LNCAP (cell line): ENCODE data around the gene SHQ1.

Experiments
- CTCF ChIP-seq: fragments of 450-650 bp; IDR thresholded peaks from 2 replicates; pipeline ENCODE4 v1.5.1; 2017; ENCODE audit warnings: mild to moderate bottlenecking

The SHQ1 gene

GRCh38 chr3:72728329-72728889 is 119.8 kb downstream of the SHQ1 start:
- TF ChIP-seq CTCF: no peak

GRCh38 chr3:72727726-72728125 is 120.5 kb downstream of the SHQ1 start:
- TF ChIP-seq CTCF: no peak

GRCh38 chr3:72727172-72727571 is 121.1 kb downstream of the SHQ1 start:
- TF ChIP-seq CTCF: no peak

- no peak for TF ChIP-seq CTCF
Observed at GRCh38 chr3:72725229-72725628, 123.0 kb downstream of the SHQ1 start.

- TF ChIP-seq CTCF: no peak
Observed at GRCh38 chr3:72724070-72724469, 124.2 kb downstream of the SHQ1 start.

GRCh38 chr3:72722930-72723726 is 125.1 kb downstream of the SHQ1 start:
- TF ChIP-seq CTCF: no peak

GRCh38 chr3:72721683-72722381 is 126.4 kb downstream of the SHQ1 start:
- TF ChIP-seq CTCF: no peak
